Measurements from ENCODE around the gene SPIN2A. TPM values are rescaled to one million over a fixed set of nuclear protein-coding genes. Genes with fewer than 3 reads are reported as not detected.
"Not testable (repeated sequence)": the region's sequence is repeated elsewhere in the genome, so short reads cannot be mapped to it uniquely, and the experiment has no call there.

Gene SPIN2A
- total and polyA plus RNA-seq, 10 of the 15 experiments (the other 5 are each of a cell fraction or from before 2014, with no cell fraction given) = 0.09 to 0.45 (median 0.34) TPM; not detected in 1

DNA sequence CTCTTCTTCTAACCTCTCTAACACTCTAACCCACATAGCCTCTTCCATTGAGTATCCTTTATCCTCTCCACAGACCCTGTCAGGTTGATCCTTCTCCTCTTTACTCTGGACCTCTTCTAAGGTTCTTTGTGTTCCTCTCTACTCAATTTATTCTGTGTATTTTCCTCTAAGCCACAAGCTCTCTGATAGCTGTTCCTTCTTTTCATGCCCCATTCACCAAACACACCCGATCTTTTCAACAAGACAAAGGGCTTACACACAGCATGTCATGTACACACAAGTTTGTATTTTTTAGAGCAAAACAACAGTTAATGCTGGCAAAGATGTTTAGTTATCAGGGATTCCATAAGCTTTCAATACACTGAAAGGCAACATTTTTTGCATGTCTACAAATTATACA, 17.8 kb downstream of the SPIN2A start:
- Histone ChIP-seq H4K20me1 (ENCODE audit: control insufficient read depth, insufficient read depth) (no peaks in the 10 kb centered on the region), H3K9me3 (replicated peaks; ENCODE audit: control insufficient read depth, insufficient read depth, low read length) (no peaks in the 10 kb centered on the region; the same call in 2 of the 3 replicates), H3K27ac (ENCODE audit: control insufficient read depth, insufficient read depth) (no peak overlapping the region), H3K27me3 (replicated peaks in 1 of 2; ENCODE audit: control insufficient read depth in 2 of 2, insufficient read depth in 2 of 2, low read length in 1 of 2) (no peaks in the 10 kb centered on the region), H3K79me2 (ENCODE audit: control insufficient read depth, insufficient read depth, low read length) (peaks cover 2% of the 10 kb centered on the region; the same call in 1 of the 2 replicates), H3K4me2 (ENCODE audit: control insufficient read depth, insufficient read depth) (no peak overlapping the region), H3K4me3 (no peak overlapping the region), H3K4me1 (ENCODE audit: control insufficient read depth, insufficient read depth, low read length) (no peaks in the 10 kb centered on the region), H3K9ac (ENCODE audit: control insufficient read depth, insufficient read depth, low read length) (no peak overlapping the region), H2AFZ (ENCODE audit: control insufficient read depth, low read depth, low read length) (no peak overlapping the region), H3K36me3 (ENCODE audit: control insufficient read depth in 2 of 2, insufficient read depth in 2 of 2, low read length in 1 of 2) (no peaks in the 10 kb centered on the region)
- DNase-seq (ENCODE audit: low read depth, low spot score) (no peak), FAIRE-seq (peak; percentile 7), ATAC-seq (no peak)
- ChIA-PET POLR2A (no interaction called here), SMC1A (ENCODE audit: uncharacterized antibody, unreplicated experiment) (interaction anchor here (0.6 kb wide), 1 partner anchor 24 kb away, joined by 3 read pairs; no protein-coding TSS in a partner anchor), RAD21 (ENCODE audit: unreplicated experiment) (no interaction called here), CTCF (no interaction called here)
- in situ Hi-C loops (cut with MboI) (no loop called here), intact Hi-C loops (cut with micrococcal nuclease; ENCODE audit: unreplicated experiment) (no loop called here)
- no peak for TF ChIP-seq NR2F1 (conservative IDR thresholded peaks at IDR 0.05)
- TF ChIP-seq PML (IDR thresholded peaks at IDR 0.05; ENCODE audit: low read length) = no peak
- no peak for TF ChIP-seq ZNF384 (IDR thresholded peaks at IDR 0.05; ENCODE audit: borderline replicate concordance, low read depth, low read length)
- TF ChIP-seq SMARCA5 (IDR thresholded peaks at IDR 0.05) = no peak
- TF ChIP-seq, protein P1, sequence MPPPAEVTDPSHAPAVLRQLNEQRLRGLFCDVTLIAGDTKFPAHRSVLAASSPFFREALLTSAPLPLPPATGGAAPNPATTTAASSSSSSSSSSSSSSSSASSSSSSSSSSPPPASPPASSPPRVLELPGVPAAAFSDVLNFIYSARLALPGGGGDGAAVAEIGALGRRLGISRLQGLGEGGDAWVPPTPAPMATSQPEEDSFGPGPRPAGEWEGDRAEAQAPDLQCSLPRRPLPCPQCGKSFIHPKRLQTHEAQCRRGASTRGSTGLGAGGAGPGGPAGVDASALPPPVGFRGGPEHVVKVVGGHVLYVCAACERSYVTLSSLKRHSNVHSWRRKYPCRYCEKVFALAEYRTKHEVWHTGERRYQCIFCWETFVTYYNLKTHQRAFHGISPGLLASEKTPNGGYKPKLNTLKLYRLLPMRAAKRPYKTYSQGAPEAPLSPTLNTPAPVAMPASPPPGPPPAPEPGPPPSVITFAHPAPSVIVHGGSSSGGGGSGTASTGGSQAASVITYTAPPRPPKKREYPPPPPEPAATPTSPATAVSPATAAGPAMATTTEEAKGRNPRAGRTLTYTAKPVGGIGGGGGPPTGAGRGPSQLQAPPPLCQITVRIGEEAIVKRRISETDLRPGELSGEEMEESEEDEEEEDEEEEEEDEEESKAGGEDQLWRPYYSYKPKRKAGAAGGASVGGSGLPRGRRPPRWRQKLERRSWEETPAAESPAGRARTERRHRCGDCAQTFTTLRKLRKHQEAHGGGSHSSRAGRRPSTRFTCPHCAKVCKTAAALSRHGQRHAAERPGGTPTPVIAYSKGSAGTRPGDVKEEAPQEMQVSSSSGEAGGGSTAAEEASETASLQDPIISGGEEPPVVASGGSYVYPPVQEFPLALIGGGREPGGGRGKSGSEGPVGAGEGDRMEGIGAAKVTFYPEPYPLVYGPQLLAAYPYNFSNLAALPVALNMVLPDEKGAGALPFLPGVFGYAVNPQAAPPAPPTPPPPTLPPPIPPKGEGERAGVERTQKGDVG (CRISPR knock-in tag; IDR thresholded peaks at IDR 0.05) = no peak
- no peak for TF ChIP-seq NFXL1 (IDR thresholded peaks at IDR 0.05; ENCODE audit: borderline replicate concordance)
- no peak for TF ChIP-seq SMAD5 (IDR thresholded peaks at IDR 0.05; ENCODE audit: low read depth)
- TF ChIP-seq CHD4 (IDR thresholded peaks at IDR 0.05) = no peak
- no peak for TF ChIP-seq SP1 (IDR thresholded peaks at IDR 0.05; ENCODE audit: low read depth, low read length)
- no TSS peak for BruUV-seq (replicated peaks)
- 92% methylated on average over 1 of the region's 1 CpG for WGBS (ENCODE audit: insufficient coverage, insufficient replicate concordance, low lambda C conversion rate, missing lambda C conversion rate)

GRCh38 chrX:57117566-57117965, 19.6 kb downstream of the SPIN2A start:
- intact Hi-C loops (cut with micrococcal nuclease; ENCODE audit: unreplicated experiment) = not testable (repeated sequence)

More at GRCh38 chrX:57117566-57117965, 19.6 kb downstream of the SPIN2A start:
- CTCF ChIA-PET; H3K27me3 ChIP-seq (replicated peaks in 1 of 2; ENCODE audit: control insufficient read depth in 2 of 2, insufficient read depth in 2 of 2, low read length in 1 of 2); in situ Hi-C loops (cut with MboI); ATAC-seq; H3K4me2 ChIP-seq (ENCODE audit: control insufficient read depth, insufficient read depth); H3K79me2 ChIP-seq (ENCODE audit: control insufficient read depth, insufficient read depth, low read length); H3K9me3 ChIP-seq (replicated peaks; ENCODE audit: control insufficient read depth, insufficient read depth, low read length); POLR2A ChIA-PET; H3K9ac ChIP-seq (ENCODE audit: control insufficient read depth, insufficient read depth, low read length); H3K27ac ChIP-seq (ENCODE audit: control insufficient read depth, insufficient read depth); H3K4me1 ChIP-seq (ENCODE audit: control insufficient read depth, insufficient read depth, low read length); H3K36me3 ChIP-seq (ENCODE audit: control insufficient read depth in 2 of 2, insufficient read depth in 2 of 2, low read length in 1 of 2); DNase-seq (ENCODE audit: low read depth, low spot score); H4K20me1 ChIP-seq (ENCODE audit: control insufficient read depth, insufficient read depth); H3K4me3 ChIP-seq; BruUV-seq (replicated peaks); FAIRE-seq; RAD21 ChIA-PET (ENCODE audit: unreplicated experiment); H2AFZ ChIP-seq (ENCODE audit: control insufficient read depth, low read depth, low read length); SMC1A ChIA-PET (ENCODE audit: uncharacterized antibody, unreplicated experiment): not testable (repeated sequence)
- WGBS (ENCODE audit: insufficient coverage, insufficient replicate concordance, low lambda C conversion rate, missing lambda C conversion rate) = 44% methylated on average over 4 of the region's 4 CpGs

Measured in GM12878 (cell line).